Measurements from ENCODE around the gene PPIC.
"Not testable (repeated sequence)": the region's sequence is repeated elsewhere in the genome, so short reads cannot be mapped to it uniquely, and the experiment has no call there.

Gene PPIC

GRCh38 chr5:123007754-123008153, 28.8 kb downstream of the PPIC start:
- no peak for DNase-seq (ENCODE audit: low read depth)

- DNase-seq (ENCODE audit: low read depth) = peak; percentile 36
Measured at GRCh38 chr5:123007182-123007581, 29.3 kb downstream of the PPIC start.

DNA sequence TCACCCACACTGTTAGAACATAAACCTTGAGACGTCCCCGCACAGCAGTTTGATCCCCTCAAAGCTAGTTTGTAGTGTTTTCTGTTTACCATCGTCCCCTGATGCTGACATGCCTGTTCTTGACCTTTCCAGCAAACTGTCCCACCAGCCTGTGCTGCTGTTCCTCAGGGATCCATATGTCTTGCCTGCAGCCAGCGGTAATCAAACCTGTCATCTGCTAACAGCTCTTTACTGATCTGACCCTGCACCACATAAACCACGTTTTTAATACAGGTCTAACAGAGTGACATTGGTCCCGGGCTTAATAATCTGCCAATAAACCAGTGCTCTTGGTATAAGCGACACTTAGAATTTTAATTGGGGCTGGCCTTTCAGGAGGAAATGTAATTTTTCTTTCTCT, 34.7 kb downstream of the PPIC start:
- DNase-seq (ENCODE audit: low read depth) = no peak

GRCh38 chr5:123000731-123001130, 35.8 kb downstream of the PPIC start:
- DNase-seq (ENCODE audit: low read depth) = no peak

GRCh38 chr5:122999947-123000563, 36.5 kb downstream of the PPIC start:
- DNase-seq (ENCODE audit: low read depth) = peak; percentile 13

DNA sequence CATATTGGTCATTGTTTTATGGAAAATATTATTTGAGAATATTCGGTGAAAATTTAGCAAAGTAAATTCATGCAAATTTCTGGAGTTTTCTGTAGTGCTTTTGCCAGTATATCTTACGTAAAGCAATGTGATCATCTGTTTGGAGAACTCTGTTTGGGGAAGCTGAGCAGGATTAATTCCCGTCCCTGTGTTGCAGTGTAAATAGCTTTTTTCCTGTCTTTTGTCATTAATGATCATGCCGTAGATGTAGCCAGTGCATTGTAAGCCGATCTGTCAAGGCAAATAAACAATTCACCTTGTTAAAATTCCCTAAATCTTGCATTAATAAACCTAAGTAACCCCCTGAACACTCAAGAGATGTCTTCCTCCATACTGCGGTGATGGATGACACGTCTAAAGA, 39.2 kb downstream of the PPIC start:
- DNase-seq (ENCODE audit: low read depth) = no peak

DNA sequence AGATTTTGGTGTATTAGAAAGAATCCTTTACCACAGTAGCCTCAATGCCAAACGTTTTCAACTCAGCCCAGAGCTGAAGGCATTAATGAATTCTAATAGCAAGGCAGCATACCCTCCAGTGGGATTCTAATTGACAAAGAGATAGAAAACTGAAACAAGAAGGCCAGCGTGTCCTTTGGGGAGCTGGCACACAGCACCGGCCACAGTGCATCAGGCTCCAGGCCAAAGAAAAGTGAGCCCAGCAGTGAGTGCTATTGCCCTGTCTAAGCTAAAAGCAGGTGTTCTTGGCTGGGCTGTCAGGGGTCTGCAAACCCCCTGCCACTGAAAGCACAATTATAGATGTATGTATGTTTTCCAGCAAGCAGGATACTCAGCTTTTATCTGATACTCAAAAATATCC, 40.4 kb downstream of the PPIC start:
- no peak for DNase-seq (ENCODE audit: low read depth)

GRCh38 chr5:122985954-122986721, 50.4 kb downstream of the PPIC start:
- no peak for DNase-seq (ENCODE audit: low read depth)

DNA sequence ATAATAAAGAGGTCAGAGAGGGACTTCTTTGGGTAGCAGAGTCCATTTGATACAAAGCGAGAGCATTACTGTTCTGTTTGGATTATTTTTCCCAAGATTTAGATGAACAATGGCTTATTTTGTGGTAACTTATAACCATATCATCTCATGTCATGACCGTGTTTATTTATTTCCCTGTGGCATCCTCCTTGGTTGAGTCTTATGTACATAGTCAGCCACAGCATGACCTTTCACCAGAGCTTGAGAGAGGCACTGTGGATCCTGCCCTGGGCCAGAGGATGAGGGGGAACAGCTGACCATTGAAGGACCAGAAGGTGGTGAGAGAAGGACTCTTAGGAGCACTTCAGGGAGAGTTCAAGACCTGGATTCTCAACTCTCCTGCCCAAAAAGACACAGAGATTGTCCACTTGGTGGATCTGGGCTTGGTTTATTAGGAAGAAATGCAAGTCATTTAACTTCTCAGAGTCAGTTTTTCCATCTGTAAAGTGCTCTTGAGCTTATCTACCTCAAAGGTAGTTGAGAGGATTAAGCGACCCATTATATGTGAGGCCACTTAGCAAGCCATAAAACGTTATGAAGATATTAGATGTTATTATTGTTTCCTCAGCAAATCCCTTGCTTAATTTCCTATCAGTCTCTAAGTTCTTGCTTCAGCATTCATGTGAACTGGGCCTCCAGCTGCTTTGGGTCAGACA, 51.4 kb downstream of the PPIC start:
- no peak for DNase-seq (ENCODE audit: low read depth)

DNA sequence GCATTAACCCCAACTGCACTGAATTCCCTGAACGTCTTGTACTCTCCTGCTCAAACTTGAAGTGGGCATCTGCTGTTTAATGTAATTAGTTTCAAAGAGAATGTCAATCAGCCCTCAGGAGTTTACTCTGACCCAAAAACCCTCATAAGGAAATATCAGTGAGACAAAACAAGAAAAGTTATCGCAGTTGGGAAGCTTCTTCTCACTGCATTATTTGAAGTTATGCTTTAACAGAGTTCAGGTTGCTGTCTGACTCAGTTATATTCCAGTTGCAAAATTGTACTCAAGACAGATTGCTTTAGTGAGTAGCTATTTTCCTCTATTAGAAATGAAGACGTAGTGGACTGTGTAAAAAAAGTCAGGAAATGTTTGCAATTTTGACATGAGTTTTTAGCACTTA, 52.1 kb downstream of the PPIC start:
- no peak for DNase-seq (ENCODE audit: low read depth)

DNA sequence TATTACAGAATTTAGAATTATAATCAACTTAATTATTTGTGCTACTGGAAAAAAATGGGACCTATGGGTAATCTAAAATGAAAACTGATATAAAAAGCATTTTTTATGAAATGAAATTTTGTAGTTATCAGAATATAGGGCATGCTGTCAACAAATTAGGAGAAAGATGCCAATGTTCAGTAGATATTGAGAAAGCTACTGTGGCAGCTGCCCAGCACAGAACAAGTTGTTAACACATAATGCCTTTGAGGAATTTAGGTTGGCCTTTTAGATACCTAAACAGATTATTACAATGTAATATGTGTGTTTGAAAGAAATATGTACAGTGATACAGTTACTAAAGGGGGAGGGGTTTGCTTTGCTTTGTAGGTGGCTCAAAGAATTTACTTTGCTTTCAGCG, 54.1 kb downstream of the PPIC start:
- DNase-seq (ENCODE audit: low read depth) = no peak

GRCh38 chr5:122981846-122982245, 54.7 kb downstream of the PPIC start:
- DNase-seq (ENCODE audit: low read depth) = no peak

DNA sequence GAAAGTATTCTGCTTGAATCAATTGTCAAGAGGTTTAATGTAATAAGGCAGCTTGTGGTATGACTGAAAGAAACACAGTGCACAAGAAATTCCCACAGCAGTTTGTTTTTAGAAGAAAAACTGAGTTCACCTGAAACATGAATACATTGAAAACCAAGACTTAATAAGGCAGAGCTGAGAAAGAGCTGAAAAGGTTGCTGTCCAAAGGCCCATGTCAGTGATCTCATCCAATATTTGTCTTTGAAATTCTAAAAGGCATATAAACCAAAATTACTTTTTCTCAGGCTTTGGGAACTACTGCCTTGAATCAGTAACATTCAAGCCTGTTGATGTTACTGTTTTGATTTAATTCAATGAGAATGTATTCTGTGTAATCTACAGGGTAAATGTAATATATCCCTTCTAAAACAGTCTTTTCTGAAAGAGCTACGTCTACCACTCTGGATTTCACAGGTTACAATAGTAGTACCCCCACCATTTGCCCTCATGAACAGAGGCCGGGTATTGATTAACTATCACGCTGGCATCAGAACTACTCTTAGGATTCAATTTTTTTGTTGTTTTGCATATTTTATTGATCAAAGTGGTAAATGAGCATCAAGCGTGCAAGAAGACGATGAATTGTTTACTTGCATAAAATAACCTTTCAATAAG, 57.8 kb downstream of the PPIC start:
- DNase-seq (ENCODE audit: low read depth) = no peak

DNA sequence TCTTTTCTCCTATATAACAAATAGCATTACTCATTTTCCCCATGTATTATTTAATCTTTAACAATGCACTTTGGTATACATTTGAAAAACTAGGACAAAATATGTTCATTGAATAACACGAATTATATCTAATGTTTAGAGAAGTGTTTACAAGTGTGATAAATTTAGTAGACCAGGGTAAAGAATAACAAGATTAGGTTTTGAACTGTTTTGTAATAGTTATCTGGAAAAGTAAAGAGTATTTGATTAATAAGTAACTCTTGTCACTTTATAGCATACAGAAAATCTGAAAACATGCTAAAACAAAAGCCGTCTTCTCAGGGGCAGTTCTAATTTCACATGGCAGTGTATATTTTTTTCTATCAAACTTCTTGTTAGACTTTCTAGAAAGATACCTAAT, 58.5 kb downstream of the PPIC start:
- DNase-seq (ENCODE audit: low read depth) = no peak

DNA sequence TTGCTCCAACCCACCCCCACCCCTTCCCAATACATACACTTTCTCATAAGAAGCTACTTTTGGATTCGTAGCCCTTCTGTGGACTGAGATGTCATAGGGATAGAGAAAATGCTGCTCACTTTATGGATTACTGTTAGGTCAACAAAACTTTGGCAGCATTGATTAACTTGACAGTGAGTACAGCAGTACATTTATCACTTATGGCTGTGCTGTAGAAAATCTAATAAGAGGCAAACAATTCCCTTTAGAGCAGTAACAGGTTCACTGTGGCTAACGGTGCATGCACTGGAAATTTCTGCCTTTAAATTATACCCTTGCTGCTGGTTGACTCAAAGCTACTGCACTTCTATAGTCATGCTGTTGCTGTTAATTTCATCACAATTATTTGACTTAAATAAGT, 59.2 kb downstream of the PPIC start:
- DNase-seq (ENCODE audit: low read depth) = no peak

GRCh38 chr5:122974251-122974650, 62.3 kb downstream of the PPIC start:
- not testable (repeated sequence) for DNase-seq (ENCODE audit: low read depth)

DNA sequence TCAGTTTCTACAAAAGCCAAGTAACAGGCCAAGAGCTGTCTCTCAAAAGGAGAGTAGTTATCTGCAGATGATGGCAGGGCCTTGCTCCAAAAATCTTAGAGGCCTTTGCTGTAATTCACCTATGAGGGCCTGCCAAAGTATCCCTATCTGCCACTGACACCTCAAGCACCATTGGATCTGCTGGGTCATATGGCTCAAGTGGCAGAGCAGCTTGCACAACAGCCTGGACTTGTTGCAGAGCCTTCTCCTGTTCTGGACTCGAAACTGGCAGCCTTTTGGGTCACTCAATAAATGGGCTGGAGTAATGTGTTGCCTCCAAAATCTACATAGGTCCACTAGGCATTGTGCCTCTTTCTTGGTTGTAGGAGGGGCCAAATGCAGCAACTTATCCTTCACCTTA, 62.8 kb downstream of the PPIC start:
- not testable (repeated sequence) for DNase-seq (ENCODE audit: low read depth)
